Measurements from ENCODE around the gene RHAG. TPM values are rescaled to one million over a fixed set of nuclear protein-coding genes. Genes with fewer than 3 reads are reported as not detected.
A peak's percentile ranks its signal among the peaks of the same experiment; 100 is the strongest.

The RHAG gene
- total and polyA plus RNA-seq, 2 donors (not counting 1 experiment from before 2014, with no cell fraction given), result not detected

DNA sequence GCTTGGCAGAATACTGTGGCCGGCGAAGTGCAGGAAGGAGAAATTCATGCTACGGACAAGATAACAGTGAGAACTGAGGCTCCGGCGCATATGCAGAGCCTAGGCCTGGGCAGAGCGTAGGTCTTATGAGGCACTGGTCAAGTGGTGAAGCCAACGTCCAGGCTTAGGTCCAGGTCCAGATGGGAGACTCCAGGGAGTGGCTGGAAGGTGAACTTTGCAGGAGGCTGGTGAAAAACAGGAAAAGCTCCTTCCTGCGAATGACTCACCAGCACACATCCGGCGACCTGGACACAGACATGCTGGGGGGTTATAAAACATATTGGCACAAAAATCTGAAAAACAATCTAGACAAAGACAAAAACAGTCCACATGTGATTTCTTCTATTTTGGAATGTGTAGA is 70.8 kb downstream of the RHAG start:
- Histone ChIP-seq H3K79me2 (ENCODE audit: control insufficient read depth, insufficient read depth, low read length) (no peaks in the 10 kb centered on the region), H3K36me3 (ENCODE audit: control insufficient read depth, insufficient read depth, low read length) (no peaks in the 10 kb centered on the region), H2AFZ (ENCODE audit: low read length) (no peak overlapping the region), H3K9me3 (ENCODE audit: control insufficient read depth, insufficient read depth, low read depth, low read length) (no peaks in the 10 kb centered on the region), H4K20me1 (ENCODE audit: control insufficient read depth, extremely low read depth, insufficient read depth, low read length) (no peaks in the 10 kb centered on the region), H3K27ac (ENCODE audit: insufficient read depth, low read length) (no peak overlapping the region), H3K4me2 (ENCODE audit: extremely low read depth, insufficient read depth, low read length) (no peak overlapping the region), H3K27me3 (ENCODE audit: control insufficient read depth, insufficient read depth, low read length) (no peaks in the 10 kb centered on the region), H3K9ac (ENCODE audit: insufficient read depth, low read length) (no peak overlapping the region), H3K4me3 (replicated peaks in 1 of 4; ENCODE audit: control extremely low read depth in 1 of 4, insufficient read depth in 1 of 4, low read depth in 3 of 4, low read length in 4 of 4) (no peak overlapping the region), H3K4me1 (ENCODE audit: control insufficient read depth, extremely low read depth, insufficient read depth, low read length) (no peaks in the 10 kb centered on the region)
- DNase-seq (ENCODE audit: low read depth in 2 of 2), result peak in 1 of 2 donors; percentile 37
- no peak for TF ChIP-seq EZH2 (IDR thresholded peaks at IDR 0.05; ENCODE audit: low read length, missing control alignments)
- TF ChIP-seq CTCF (conservative IDR thresholded peaks at IDR 0.05 in 1 of 2, IDR thresholded peaks at IDR 0.05 in 1 of 2; ENCODE audit: low read depth in 1 of 2, low read length in 2 of 2), result no peak

GRCh38 chr6:49565261-49565660 is 71.4 kb downstream of the RHAG start:
- H3K4me1 ChIP-seq (ENCODE audit: control insufficient read depth, extremely low read depth, insufficient read depth, low read length), result no peaks in the 10 kb centered on the region
- H3K27ac ChIP-seq (ENCODE audit: insufficient read depth, low read length), result no peak overlapping the region
- H3K4me2 ChIP-seq (ENCODE audit: extremely low read depth, insufficient read depth, low read length), result no peak overlapping the region
- H3K4me3 ChIP-seq (replicated peaks in 1 of 4; ENCODE audit: control extremely low read depth in 1 of 4, insufficient read depth in 1 of 4, low read depth in 3 of 4, low read length in 4 of 4), result no peak overlapping the region
- no peak overlapping the region for H2AFZ ChIP-seq (ENCODE audit: low read length)
- H3K36me3 ChIP-seq (ENCODE audit: control insufficient read depth, insufficient read depth, low read length), result no peaks in the 10 kb centered on the region
- DNase-seq (ENCODE audit: low read depth in 2 of 2), result no peak
- H3K9ac ChIP-seq (ENCODE audit: insufficient read depth, low read length), result no peak overlapping the region
- no peaks in the 10 kb centered on the region for H3K27me3 ChIP-seq (ENCODE audit: control insufficient read depth, insufficient read depth, low read length)
- TF ChIP-seq EZH2 (IDR thresholded peaks at IDR 0.05; ENCODE audit: low read length, missing control alignments), result no peak
- no peak for TF ChIP-seq CTCF (conservative IDR thresholded peaks at IDR 0.05 in 1 of 2, IDR thresholded peaks at IDR 0.05 in 1 of 2; ENCODE audit: low read depth in 1 of 2, low read length in 2 of 2)
- H4K20me1 ChIP-seq (ENCODE audit: control insufficient read depth, extremely low read depth, insufficient read depth, low read length), result no peaks in the 10 kb centered on the region
- H3K79me2 ChIP-seq (ENCODE audit: control insufficient read depth, insufficient read depth, low read length), result no peaks in the 10 kb centered on the region
- H3K9me3 ChIP-seq (ENCODE audit: control insufficient read depth, insufficient read depth, low read depth, low read length), result no peaks in the 10 kb centered on the region

DNA sequence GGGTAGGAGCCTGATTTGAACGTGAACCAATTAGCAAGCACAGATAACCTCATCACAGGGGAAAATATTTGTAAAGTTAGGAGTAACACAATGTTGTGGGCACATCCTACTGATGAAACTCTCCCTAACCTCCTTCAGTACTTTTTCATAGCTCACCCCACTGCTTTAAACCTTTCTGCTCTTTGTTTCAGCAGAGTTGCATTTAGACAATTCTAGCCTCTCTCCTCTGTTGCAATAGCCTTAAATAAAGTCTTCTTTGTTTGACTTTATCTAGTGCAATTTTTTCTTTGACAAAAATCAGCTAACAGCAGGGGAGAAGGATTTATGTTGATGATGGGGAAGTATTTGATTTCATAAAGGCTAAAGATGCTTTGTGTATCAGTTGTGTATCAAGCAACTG is 72.1 kb downstream of the RHAG start:
- Histone ChIP-seq H3K9me3 (ENCODE audit: control insufficient read depth, insufficient read depth, low read depth, low read length) (no peaks in the 10 kb centered on the region), H3K9ac (ENCODE audit: insufficient read depth, low read length) (no peak overlapping the region)

More for the DNA sequence above, 72.1 kb downstream of the RHAG start:
- Histone ChIP-seq H3K27me3 (ENCODE audit: control insufficient read depth, insufficient read depth, low read length) (no peaks in the 10 kb centered on the region), H3K27ac (ENCODE audit: insufficient read depth, low read length) (no peak overlapping the region), H4K20me1 (ENCODE audit: control insufficient read depth, extremely low read depth, insufficient read depth, low read length) (no peaks in the 10 kb centered on the region), H3K4me3 (replicated peaks in 1 of 4; ENCODE audit: control extremely low read depth in 1 of 4, insufficient read depth in 1 of 4, low read depth in 3 of 4, low read length in 4 of 4) (no peak overlapping the region), H3K4me2 (ENCODE audit: extremely low read depth, insufficient read depth, low read length) (no peak overlapping the region), H3K36me3 (ENCODE audit: control insufficient read depth, insufficient read depth, low read length) (no peaks in the 10 kb centered on the region), H3K4me1 (ENCODE audit: control insufficient read depth, extremely low read depth, insufficient read depth, low read length) (no peaks in the 10 kb centered on the region), H3K79me2 (ENCODE audit: control insufficient read depth, insufficient read depth, low read length) (no peaks in the 10 kb centered on the region), H2AFZ (ENCODE audit: low read length) (no peak overlapping the region)
- no peak for DNase-seq (ENCODE audit: low read depth in 2 of 2)
- TF ChIP-seq CTCF (conservative IDR thresholded peaks at IDR 0.05 in 1 of 2, IDR thresholded peaks at IDR 0.05 in 1 of 2; ENCODE audit: low read depth in 1 of 2, low read length in 2 of 2) (no peak), EZH2 (IDR thresholded peaks at IDR 0.05; ENCODE audit: low read length, missing control alignments) (no peak)

Measured in fibroblast of lung (primary cell).